Measurements from ENCODE around the gene FCGR2B.
A peak's percentile ranks its signal among the peaks of the same experiment; 100 is the strongest.
"Not testable (repeated sequence)": the region's sequence is repeated elsewhere in the genome, so short reads cannot be mapped to it uniquely, and the experiment has no call there.

Gene FCGR2B

GRCh38 chr1:161642697-161643096, 20.2 kb upstream of the FCGR2B start:
- not testable (repeated sequence) for H3K4me3 ChIP-seq (replicated peaks; ENCODE audit: low read depth, low read length)
- DNase-seq (ENCODE audit: low read depth) = peak; percentile 23

- H3K4me3 ChIP-seq (replicated peaks; ENCODE audit: low read depth, low read length); DNase-seq (ENCODE audit: low read depth): not testable (repeated sequence)
Measured at GRCh38 chr1:161643481-161644208, 19.3 kb upstream of the FCGR2B start.

GRCh38 chr1:161644855-161645254, 18.1 kb upstream of the FCGR2B start:
- H3K4me3 ChIP-seq (replicated peaks; ENCODE audit: low read depth, low read length) = not testable (repeated sequence)

DNA sequence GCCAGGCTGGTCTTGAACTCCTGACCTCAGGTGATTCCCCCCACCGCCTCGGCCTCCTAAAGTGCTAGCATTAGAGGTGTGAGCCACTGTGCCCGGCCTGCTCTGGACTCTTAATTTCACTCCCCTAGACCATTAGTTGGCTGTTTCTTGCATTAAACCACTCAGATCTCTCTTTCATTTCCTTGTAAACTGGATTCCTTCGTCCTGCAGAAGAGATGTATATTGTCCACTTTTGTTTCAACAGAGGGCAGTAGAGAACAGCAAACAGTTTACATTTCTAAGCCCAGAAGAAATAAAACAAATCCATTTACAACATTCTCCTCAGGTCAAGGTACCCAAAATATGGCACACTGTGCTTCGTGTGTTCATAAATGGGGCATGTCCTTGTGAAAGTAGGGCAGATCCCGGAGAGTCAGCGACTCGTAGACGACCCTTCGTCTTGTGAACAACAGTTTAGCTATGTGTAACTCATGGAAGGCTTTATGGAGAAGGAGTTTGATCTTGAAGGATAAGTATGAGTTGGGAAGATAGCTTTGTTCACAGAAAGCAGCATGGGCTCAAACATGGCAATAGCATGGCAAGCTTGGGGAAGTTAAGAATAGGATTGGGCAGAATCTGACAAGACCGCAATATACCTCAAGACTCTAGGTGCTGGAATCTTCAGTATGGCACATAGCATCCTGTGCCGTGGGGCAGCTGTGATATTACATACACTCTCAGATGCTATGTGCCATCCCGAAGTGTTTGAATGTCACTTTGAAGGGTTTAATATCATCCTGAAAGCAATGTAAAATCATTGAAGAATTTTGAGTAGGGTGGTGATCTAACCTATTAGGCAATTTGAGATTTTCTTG, 15.2 kb upstream of the FCGR2B start:
- peak; percentile 66 for DNase-seq (ENCODE audit: low read depth)
- H3K4me3 ChIP-seq (replicated peaks; ENCODE audit: low read depth, low read length) = not testable (repeated sequence)
- TF ChIP-seq, protein P1, sequence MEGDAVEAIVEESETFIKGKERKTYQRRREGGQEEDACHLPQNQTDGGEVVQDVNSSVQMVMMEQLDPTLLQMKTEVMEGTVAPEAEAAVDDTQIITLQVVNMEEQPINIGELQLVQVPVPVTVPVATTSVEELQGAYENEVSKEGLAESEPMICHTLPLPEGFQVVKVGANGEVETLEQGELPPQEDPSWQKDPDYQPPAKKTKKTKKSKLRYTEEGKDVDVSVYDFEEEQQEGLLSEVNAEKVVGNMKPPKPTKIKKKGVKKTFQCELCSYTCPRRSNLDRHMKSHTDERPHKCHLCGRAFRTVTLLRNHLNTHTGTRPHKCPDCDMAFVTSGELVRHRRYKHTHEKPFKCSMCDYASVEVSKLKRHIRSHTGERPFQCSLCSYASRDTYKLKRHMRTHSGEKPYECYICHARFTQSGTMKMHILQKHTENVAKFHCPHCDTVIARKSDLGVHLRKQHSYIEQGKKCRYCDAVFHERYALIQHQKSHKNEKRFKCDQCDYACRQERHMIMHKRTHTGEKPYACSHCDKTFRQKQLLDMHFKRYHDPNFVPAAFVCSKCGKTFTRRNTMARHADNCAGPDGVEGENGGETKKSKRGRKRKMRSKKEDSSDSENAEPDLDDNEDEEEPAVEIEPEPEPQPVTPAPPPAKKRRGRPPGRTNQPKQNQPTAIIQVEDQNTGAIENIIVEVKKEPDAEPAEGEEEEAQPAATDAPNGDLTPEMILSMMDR (IDR thresholded peaks at IDR 0.05; ENCODE audit: low read length, missing control alignments) = peak; percentile 54

More at GRCh38 chr1:161644855-161645254, 18.1 kb upstream of the FCGR2B start:
- not testable (repeated sequence) for DNase-seq (ENCODE audit: low read depth)

DNA sequence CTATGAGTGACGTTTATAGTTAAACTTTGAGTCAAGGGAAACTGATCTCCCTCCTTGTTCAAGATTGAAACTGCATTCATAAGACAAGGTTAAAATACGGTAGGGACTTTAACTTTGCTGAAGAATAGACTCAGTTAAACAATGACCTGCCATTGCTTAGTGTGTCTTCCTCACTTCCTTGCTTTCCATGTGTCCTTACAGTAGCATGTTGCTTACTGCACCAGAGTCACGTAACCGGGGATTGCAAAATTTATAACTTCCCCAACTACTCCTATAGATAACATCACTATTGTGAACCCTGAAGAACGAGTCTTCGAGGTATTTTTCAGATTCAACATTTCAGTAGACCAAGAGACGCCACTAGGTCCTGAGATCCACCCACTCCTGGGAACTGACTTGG, 9.4 kb upstream of the FCGR2B start:
- H3K4me3 ChIP-seq (replicated peaks; ENCODE audit: low read depth, low read length); DNase-seq (ENCODE audit: low read depth): not testable (repeated sequence)

DNA sequence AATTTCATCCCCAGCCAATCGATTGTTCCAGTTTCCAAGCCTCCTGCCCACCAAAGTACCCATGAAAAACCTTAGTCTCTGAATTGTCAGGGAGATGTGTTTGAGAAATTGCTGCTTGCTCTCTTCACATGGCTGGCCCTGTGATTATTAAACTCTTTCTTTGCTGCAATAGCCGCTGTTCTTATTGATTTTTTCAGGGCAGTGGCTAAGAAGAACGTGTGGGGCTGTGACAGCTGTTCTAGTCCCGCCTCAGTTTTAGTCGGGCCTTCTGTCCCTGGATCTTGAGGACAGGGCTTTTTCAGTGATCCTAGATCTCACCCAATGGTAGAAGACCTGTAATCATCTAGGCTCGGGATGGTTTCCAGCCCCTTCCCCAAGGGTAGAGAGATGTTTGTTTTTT, 9.0 kb upstream of the FCGR2B start:
- not testable (repeated sequence) for H3K4me3 ChIP-seq (replicated peaks; ENCODE audit: low read depth, low read length); DNase-seq (ENCODE audit: low read depth)

DNA sequence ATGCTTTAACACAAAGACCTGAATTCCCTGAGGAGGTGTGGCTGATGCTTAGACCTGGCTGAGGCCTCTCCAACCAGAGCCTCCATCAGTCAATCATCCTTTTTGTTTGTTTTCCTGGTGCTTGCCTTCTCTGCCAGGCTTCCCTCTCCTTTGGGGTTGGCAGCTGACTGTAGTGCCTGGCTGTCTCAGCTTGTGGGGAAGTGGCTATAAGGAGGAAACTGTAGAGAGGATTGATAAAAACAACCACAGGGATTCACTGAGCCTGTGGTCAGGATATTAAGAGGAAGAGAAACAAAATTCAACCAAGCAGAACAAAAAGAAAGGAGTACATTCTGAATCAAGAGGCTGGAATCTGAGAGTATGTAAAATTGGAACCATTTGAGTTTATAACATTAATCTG, 4.4 kb upstream of the FCGR2B start:
- H3K4me3 ChIP-seq (replicated peaks; ENCODE audit: low read depth, low read length); DNase-seq (ENCODE audit: low read depth): not testable (repeated sequence)

DNA sequence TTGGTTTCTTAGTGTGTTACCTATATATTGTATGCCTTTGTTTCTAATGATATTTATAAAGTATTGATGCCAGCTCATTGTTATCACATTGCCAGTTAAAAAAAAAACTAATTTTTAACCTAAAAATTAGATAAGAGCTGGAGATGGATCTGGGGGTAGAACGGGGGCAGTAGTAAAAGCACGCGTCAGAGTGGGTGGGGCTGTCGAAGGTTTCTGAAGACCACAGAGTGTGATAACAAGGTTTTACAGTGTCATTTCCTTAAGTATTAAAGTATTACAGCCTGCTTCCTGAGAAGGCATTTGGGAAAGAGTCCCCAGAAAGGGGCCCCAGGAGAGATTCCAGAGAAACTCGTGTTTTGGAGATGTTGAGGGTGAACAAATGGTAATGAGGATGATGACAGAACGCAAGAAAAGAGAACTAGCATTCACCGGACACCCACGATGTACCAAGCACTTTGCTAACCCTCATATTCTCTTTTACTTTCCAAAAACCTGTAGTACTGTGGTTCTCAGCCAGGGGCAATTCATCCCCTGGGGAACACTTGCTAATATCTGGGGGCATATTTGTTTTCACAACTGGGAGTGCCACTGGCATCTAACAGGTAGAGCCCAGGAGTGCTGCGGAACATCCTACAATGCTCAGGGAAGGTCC, 1.2 kb upstream of the FCGR2B start:
- not testable (repeated sequence) for H3K4me3 ChIP-seq (replicated peaks; ENCODE audit: low read depth, low read length); DNase-seq (ENCODE audit: low read depth)

DNA sequence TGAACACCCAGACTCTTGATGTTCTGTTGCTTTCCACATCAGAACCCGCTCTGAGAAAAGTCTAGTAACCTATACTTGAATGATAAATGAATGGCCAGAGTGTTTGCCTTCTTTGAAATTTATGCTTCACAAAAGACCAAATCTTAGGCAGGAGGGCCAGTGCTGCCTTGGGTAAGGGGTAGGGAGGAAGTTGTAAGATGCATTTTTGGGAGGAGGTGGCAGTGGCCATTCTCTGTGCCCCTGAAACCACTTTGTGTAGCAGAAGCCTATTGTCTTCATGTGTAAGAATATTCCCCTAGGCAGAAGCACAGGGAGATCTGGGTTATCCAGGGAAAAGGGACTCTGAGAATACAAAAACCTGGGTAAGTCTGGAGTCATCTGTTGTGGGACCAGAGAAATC, 626 bp downstream of the FCGR2B start:
- H3K4me3 ChIP-seq (replicated peaks; ENCODE audit: low read depth, low read length); DNase-seq (ENCODE audit: low read depth): not testable (repeated sequence)

- not testable (repeated sequence) for DNase-seq (ENCODE audit: low read depth); H3K4me3 ChIP-seq (replicated peaks; ENCODE audit: low read depth, low read length)
Measured at GRCh38 chr1:161664689-161665088, 1.7 kb downstream of the FCGR2B start.

GRCh38 chr1:161671045-161672020, 8.4 kb downstream of the FCGR2B start:
- peak; percentile 18 for DNase-seq (ENCODE audit: low read depth)

DNA sequence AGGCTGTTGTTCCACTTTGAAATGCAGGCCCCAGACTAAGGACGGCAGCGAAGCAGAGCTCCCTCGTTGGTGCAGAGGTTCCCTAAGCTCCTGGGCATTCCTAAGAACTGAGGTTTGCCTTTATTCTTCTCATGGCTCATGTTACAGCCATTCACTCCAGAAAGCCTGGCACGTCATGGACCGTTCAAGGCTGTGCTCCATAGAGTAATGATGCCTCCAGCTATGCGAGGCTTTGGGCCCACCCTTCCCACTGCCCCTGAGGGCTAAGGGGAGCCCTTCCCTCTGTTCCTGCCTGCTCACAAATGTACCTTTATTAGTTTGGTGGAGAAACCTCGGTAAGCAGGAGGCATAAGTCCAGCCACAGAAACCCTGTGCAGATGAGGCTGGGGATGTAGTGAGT, 10.5 kb downstream of the FCGR2B start:
- not testable (repeated sequence) for DNase-seq (ENCODE audit: low read depth); H3K4me3 ChIP-seq (replicated peaks; ENCODE audit: low read depth, low read length)

More at GRCh38 chr1:161671045-161672020, 8.4 kb downstream of the FCGR2B start:
- not testable (repeated sequence) for H3K4me3 ChIP-seq (replicated peaks; ENCODE audit: low read depth, low read length)

- DNase-seq (ENCODE audit: low read depth); H3K4me3 ChIP-seq (replicated peaks; ENCODE audit: low read depth, low read length): not testable (repeated sequence)
Measured at GRCh38 chr1:161674447-161674846, 11.5 kb downstream of the FCGR2B start.

DNA sequence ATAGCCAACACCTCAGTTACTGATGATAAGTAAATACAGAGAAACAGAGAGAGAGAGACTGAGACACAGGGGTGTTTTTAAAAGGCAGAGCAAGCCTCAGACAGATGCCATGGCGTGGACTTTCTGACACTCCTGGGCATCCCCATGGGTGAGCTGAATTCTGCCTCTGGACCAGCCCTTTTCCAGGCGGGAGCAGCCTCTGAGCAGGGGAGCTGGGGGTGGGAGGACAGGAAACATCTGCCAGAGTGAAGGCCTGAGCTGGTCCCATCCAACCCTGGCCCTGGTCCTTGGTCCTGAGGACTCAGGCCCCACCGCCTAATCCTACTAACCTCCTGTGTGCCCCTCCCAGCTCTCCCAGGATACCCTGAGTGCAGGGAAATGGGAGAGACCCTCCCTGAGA, 12.0 kb downstream of the FCGR2B start:
- not testable (repeated sequence) for H3K4me3 ChIP-seq (replicated peaks; ENCODE audit: low read depth, low read length); DNase-seq (ENCODE audit: low read depth)

Data from fibroblast of pulmonary artery (primary cell).